ENCODE results near the gene MROH7. TPM values are rescaled to one million over a fixed set of nuclear protein-coding genes. Genes with fewer than 3 reads are reported as not detected.

MROH7 gene
- total RNA-seq, 1 donor from 2014 or later = 0.15 TPM

DNA sequence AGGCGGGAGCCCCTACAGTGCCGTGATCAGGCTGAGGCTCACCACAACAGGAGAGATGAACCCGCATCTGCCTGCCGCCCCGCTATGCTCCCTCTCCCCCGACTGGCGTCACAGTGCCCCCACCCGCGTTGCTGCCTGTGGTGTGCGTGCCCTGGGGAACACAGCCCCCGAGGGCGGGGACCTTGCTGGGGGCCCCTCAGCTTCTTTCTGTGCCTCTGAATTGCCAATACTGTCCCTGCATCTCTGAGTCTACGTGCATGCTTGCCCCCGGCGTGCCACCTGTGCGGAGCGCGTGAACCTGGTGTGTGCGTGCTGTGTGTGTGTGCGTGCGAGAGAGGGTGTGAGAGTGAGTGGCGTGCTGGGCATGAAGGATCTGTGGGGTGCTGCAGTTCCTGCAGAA, 112.5 kb downstream of the MROH7 start:
- Mint-ChIP-seq H3K9me3 (ENCODE audit: low read depth) (no peaks in the 10 kb centered on the region), H3K36me3 (ENCODE audit: low read depth) (no peaks in the 10 kb centered on the region), H3K27ac (ENCODE audit: unreplicated experiment) (no peak overlapping the region), H3K4me1 (ENCODE audit: low read depth) (no peaks in the 10 kb centered on the region), H3K4me3 (ENCODE audit: unreplicated experiment) (no peak overlapping the region), H3K27me3 (ENCODE audit: low read depth) (no peaks in the 10 kb centered on the region)
- TF ChIP-seq CTCF (IDR thresholded peaks at IDR 0.05) = no peak
- no peak for DNase-seq (ENCODE audit: low spot score)

DNA sequence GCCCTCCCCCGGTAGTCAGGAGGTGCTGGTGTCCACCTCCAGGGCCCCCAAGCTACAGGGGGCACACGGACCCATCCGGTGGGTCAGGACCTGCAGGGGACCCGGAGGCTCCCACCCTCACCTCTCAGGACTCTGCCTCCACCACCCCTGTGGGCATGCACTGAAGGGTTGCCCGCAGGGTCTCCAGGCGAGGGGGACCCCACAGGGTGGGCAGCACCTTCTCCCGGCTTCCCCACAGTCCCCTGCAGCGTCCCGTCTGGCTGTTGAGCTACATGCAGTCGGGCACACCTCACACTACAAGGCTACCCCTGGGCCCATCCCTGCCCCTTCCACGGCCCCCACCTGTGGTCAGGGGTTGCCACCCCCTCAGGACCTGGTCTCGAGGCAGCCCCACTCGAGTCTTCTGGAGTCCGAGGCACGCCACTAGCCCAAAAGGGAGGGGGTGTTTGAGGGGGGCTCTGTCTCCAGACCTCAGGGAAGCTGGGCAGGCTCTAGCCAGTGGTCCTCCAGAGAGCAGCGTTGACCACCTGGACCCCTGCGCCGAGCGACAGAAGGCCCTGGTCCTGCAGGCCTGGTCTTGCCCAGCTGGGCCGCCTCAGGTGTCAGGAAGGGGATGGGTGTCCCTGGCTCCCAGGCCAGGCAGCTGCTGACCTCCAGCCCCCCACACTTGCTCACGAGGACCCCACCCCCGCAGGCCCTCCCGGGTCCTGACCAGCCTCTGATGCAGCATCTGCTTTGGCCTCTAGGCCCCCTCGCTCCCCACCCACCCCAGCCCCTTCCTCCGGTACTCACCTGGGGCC, 113.1 kb downstream of the MROH7 start:
- no peaks in the 10 kb centered on the region for H3K9me3 Mint-ChIP-seq (ENCODE audit: low read depth)
- no peak for TF ChIP-seq CTCF (IDR thresholded peaks at IDR 0.05)

GRCh38 chr1:54757833-54758232, 116.2 kb downstream of the MROH7 start:
- H3K4me3 Mint-ChIP-seq (ENCODE audit: unreplicated experiment) = no peak overlapping the region
- H3K27ac Mint-ChIP-seq (ENCODE audit: unreplicated experiment) = no peak overlapping the region
- H3K4me1 Mint-ChIP-seq (ENCODE audit: low read depth) = peaks cover under 1% of the 10 kb centered on the region
- H3K9me3 Mint-ChIP-seq (ENCODE audit: low read depth) = no peaks in the 10 kb centered on the region
- peaks cover 1% of the 10 kb centered on the region for H3K36me3 Mint-ChIP-seq (ENCODE audit: low read depth)
- TF ChIP-seq CTCF (IDR thresholded peaks at IDR 0.05) = no peak
- H3K27me3 Mint-ChIP-seq (ENCODE audit: low read depth) = no peaks in the 10 kb centered on the region
- no peak for DNase-seq (ENCODE audit: low spot score)

More for the DNA sequence above, 113.1 kb downstream of the MROH7 start:
- Mint-ChIP-seq H3K4me3 (ENCODE audit: unreplicated experiment) (no peak overlapping the region), H3K27me3 (ENCODE audit: low read depth) (no peaks in the 10 kb centered on the region), H3K36me3 (ENCODE audit: low read depth) (peaks cover 1% of the 10 kb centered on the region), H3K27ac (ENCODE audit: unreplicated experiment) (no peak overlapping the region), H3K4me1 (ENCODE audit: low read depth) (no peaks in the 10 kb centered on the region)
- DNase-seq (ENCODE audit: low spot score) = peak; percentile 92

GRCh38 chr1:54758678-54759348, 117.2 kb downstream of the MROH7 start:
- H3K9me3 Mint-ChIP-seq (ENCODE audit: low read depth) = no peaks in the 10 kb centered on the region

More at GRCh38 chr1:54758678-54759348, 117.2 kb downstream of the MROH7 start:
- no peak overlapping the region for H3K4me3 Mint-ChIP-seq (ENCODE audit: unreplicated experiment)
- no peaks in the 10 kb centered on the region for H3K27me3 Mint-ChIP-seq (ENCODE audit: low read depth)
- no peak for TF ChIP-seq CTCF (IDR thresholded peaks at IDR 0.05)
- peaks cover 10% of the 10 kb centered on the region for H3K4me1 Mint-ChIP-seq (ENCODE audit: low read depth)
- DNase-seq (ENCODE audit: low spot score) = no peak
- H3K27ac Mint-ChIP-seq (ENCODE audit: unreplicated experiment) = no peak overlapping the region
- H3K36me3 Mint-ChIP-seq (ENCODE audit: low read depth) = peaks cover 1% of the 10 kb centered on the region

Other genes with a start within 250 kb of the MROH7 start
- gene SSBP3, start 235.4 kb upstream of the MROH7 start, total RNA-seq = 22.0 to 41.2 TPM (median 26.2 TPM) in 3 replicates
- gene ACOT11, start 93.6 kb upstream of the MROH7 start, total RNA-seq = 0.25 to 0.56 TPM (median 0.41 TPM) in 3 replicates
- not detected in 3 replicates for gene FAM151A, start 18.3 kb upstream of the MROH7 start, total RNA-seq
- 12.6 to 14.7 TPM (median 12.7 TPM) in 3 replicates for gene TTC4, start 74.1 kb downstream of the MROH7 start, total RNA-seq
- gene PARS2, start 122.7 kb downstream of the MROH7 start, total RNA-seq = 3.2 to 4.2 TPM (median 4.0 TPM) in 3 replicates
- gene TTC22, start 159.5 kb downstream of the MROH7 start, total RNA-seq = not detected in 3 replicates
- gene DHCR24, start 245.4 kb downstream of the MROH7 start, total RNA-seq = 120 to 129 TPM (median 124 TPM) in 3 replicates

Data from chondrocyte (in vitro differentiated cells).